ENCODE measurements around the gene PDCD1. TPM values are rescaled to one million over a fixed set of nuclear protein-coding genes. Genes with fewer than 3 reads are reported as not detected.

The PDCD1 gene
- total RNA-seq, 4 donors from 2014 or later, result 0.49 to 2.3 (median 1.1) TPM

DNA sequence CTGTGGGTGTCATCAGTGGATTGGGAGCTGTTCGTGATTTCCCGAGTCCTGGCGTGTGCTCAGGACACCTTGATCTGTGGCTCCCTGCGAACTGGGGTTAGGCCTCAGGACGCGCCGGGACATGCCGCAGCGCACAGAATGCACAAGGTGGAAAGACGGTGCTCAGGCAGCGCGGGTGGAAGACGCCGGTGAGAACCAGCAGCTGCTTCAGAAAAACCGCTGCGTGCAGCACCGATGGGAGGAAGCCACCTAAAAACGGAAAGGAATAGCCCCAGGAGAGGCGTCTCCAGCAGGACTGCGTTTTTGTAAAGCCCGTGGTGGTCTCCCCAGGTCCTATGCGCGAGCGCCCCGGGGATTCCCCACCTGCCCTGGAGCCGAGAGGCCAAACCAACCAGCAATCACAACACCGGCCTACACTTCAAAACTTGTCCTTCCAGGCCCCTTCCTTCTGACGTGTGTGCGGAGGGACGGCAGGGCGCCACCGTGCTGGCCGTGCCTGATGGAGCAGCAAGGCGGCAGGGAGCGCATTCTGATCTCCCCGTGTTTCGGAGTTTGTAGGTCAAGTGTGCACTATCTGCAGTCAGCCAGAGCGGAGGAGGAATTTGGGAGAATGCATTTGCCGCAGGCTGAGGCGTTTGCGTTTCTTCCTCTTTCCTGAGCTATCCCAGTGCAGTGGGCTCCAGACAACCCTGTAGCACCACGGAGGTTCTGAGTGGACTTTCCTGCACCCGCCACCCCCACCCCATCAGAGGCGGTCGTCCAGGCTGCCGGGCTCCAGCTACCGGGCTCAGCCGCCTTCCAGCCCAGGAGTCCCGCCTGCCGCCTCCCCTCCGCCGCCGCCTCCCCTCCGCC is 43.0 kb upstream of the PDCD1 start:
- Histone ChIP-seq H3K9me3 (no peaks in the 10 kb centered on the region), H3K36me3 (no peaks in the 10 kb centered on the region), H3K4me1 (peaks cover 28 to 52% of the 10 kb centered on the region in 2 donors), H3K27ac (peak overlapping the region; percentile 80 to 94 (median 87)), H3K4me3 (replicated peaks in 1 of 3) (peak overlapping the region in 1 of 3 donors; percentile 5), H3K27me3 (no peaks in the 10 kb centered on the region)
- TF ChIP-seq, protein P1, sequence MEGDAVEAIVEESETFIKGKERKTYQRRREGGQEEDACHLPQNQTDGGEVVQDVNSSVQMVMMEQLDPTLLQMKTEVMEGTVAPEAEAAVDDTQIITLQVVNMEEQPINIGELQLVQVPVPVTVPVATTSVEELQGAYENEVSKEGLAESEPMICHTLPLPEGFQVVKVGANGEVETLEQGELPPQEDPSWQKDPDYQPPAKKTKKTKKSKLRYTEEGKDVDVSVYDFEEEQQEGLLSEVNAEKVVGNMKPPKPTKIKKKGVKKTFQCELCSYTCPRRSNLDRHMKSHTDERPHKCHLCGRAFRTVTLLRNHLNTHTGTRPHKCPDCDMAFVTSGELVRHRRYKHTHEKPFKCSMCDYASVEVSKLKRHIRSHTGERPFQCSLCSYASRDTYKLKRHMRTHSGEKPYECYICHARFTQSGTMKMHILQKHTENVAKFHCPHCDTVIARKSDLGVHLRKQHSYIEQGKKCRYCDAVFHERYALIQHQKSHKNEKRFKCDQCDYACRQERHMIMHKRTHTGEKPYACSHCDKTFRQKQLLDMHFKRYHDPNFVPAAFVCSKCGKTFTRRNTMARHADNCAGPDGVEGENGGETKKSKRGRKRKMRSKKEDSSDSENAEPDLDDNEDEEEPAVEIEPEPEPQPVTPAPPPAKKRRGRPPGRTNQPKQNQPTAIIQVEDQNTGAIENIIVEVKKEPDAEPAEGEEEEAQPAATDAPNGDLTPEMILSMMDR (IDR thresholded peaks at IDR 0.05), result peak in 3 of 6 experiments; percentile 9 to 24 (median 17)
- TF ChIP-seq POLR2A (IDR thresholded peaks at IDR 0.05), result peak in 1 of 2 donors; percentile 80
- DNase-seq, result peak; percentile 94 to 95
- 43 to 63% methylated on average over 51 to 54 of the region's 54 CpGs for WGBS, 2 donors
- intact Hi-C loops (cut with DNase I), result no loop called here

DNA sequence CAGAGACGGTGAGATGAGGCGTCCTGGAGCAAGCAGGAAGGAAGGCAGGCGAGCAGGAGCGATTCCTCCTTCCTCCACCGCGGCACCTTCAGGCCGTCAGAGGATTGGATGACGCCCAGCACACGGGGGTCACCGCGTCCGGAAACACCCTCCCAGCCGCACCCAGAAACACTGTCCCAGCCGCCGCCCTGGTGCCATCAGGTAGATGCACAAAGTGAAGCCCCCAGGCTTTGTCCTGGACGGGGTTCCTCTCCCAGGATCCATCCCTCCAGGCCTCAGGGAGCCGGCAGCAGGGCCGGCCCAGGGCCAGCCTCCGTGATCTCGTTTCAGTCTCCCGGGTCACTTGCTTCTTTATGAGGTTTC is 42.3 kb upstream of the PDCD1 start:
- Histone ChIP-seq H3K9me3 (no peaks in the 10 kb centered on the region), H3K4me1 (peaks cover 28 to 56% of the 10 kb centered on the region in 2 donors), H3K27me3 (no peaks in the 10 kb centered on the region), H3K36me3 (no peaks in the 10 kb centered on the region), H3K4me3 (replicated peaks in 1 of 3) (no peak overlapping the region), H3K27ac (peak overlapping the region; percentile 80 to 94 (median 87))
- TF ChIP-seq POLR2A (IDR thresholded peaks at IDR 0.05), result no peak
- TF ChIP-seq, protein P1 (IDR thresholded peaks at IDR 0.05), result no peak
- 85 to 94% methylated on average over 15 to 21 of the region's 21 CpGs for WGBS, 2 donors
- DNase-seq, result no peak
- intact Hi-C loops (cut with DNase I), result no loop called here

DNA sequence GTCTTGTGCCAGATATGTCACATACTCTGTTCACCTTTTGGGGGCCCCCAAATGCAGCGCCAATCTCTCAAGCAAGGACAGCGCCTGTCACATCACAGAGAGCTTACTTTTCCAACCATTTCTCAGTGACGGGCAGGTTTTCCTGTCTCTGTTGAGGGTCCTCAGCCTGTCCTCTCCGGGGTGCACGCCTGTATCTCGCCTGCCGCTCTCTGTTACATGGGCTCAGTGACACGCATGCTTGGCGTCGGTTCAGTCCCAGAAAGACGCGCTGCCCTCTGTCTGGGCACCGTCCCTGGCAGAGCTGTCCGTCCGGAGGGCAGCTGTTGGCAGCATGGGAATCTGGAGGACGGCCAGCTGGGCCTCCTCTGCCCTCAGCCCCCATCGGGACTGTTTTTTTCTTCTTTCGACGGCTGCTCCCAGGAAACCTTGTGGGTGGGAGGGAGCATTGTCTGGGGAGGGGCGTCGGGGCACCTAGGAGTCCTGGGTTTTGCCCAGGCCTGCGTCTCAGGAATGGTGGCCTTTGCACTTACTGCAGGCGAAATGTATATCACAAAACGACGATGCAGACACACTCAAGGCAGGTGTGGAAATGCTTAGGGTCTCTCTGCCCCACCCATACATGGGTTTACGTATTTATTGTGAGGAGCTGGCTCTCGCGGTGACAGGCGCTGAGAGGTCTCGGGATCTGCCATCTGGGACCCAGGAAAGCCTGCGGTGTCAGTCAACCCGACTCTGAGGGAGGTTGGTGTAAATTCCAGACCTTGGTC is 41.7 kb upstream of the PDCD1 start:
- H3K27ac ChIP-seq, result peak overlapping the region in 2 of 3 donors; percentile 87 to 94
- TF ChIP-seq, protein P1 (IDR thresholded peaks at IDR 0.05), result no peak
- TF ChIP-seq POLR2A (IDR thresholded peaks at IDR 0.05), result no peak
- H3K27me3 ChIP-seq, result no peaks in the 10 kb centered on the region
- intact Hi-C loops (cut with DNase I), result no loop called here
- H3K36me3 ChIP-seq, result no peaks in the 10 kb centered on the region
- no peak overlapping the region for H3K4me3 ChIP-seq (replicated peaks in 1 of 3)
- peaks cover 32 to 61% of the 10 kb centered on the region in 2 donors for H3K4me1 ChIP-seq
- DNase-seq, result no peak
- 89 to 92% methylated on average over 30 to 32 of the region's 32 CpGs for WGBS, 2 donors
- H3K9me3 ChIP-seq, result no peaks in the 10 kb centered on the region

DNA sequence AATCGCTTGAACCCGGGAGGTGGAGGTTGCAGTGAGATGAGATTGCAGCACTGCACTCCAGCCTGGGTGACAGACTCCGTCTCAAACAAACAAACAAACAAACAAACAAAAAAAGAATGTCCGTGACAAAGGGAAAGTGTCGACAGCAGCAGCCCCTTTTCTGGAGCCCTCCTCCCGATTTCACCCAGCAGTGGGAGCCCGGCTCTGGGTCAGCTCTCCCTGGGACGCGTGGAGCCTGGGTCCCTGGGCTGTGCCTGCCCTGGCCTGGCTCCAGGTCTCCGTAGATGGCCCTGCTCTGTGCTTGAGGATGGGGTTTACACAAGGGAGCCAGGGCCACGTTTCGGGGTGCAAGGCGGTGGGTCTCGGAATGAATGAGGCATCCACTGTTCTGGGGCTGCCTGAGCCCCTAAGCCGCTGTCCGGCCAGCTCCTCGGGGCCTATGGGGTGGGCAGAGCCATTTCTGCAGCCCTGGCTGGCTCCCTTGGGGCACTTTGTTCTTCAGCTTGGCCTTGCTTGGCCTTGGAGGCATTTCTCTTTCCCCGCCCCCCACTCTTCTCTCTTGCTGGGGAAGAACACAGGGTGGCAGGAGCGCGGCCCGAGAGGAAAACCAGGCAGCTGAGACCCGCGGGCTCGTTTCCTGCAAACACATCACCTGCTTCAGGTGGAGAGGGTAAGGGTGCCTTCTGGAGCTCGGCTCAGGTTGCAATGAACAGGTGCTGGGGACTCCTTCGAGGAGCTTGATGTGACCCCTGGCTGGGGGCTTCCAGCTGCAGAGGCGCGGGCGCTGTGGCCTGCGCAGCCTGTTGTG is 40.0 kb upstream of the PDCD1 start:
- no peaks in the 10 kb centered on the region for H3K9me3 ChIP-seq
- peak in 1 of 2 donors; percentile 41 for DNase-seq
- H3K4me3 ChIP-seq (replicated peaks in 1 of 3), result no peak overlapping the region
- intact Hi-C loops (cut with DNase I), result no loop called here
- peaks cover 40 to 71% of the 10 kb centered on the region in 2 donors for H3K4me1 ChIP-seq
- no peaks in the 10 kb centered on the region for H3K27me3 ChIP-seq
- H3K27ac ChIP-seq, result peak overlapping the region in 2 of 3 donors; percentile 13 to 36
- whole genome bisulfite sequencing, 2 donors, result 76 to 88% methylated on average over 23 to 28 of the region's 30 CpGs
- no peaks in the 10 kb centered on the region for H3K36me3 ChIP-seq
- TF ChIP-seq, protein P1 (IDR thresholded peaks at IDR 0.05), result no peak
- no peak for TF ChIP-seq POLR2A (IDR thresholded peaks at IDR 0.05)

All from thyroid gland (tissue), 4 donors.